H4 (cell line): Measurements from ENCODE around the gene GALC. TPM values are rescaled to one million over a fixed set of nuclear protein-coding genes. Genes with fewer than 3 reads are reported as not detected.

Experiments used
- DNase-seq: peaks from one replicate; pipeline ENCODE4 v3.0.0-alpha.2; 2015; ENCODE audit warnings: low spot score
- total RNA-seq: library from RNA; depleted of rRNA; stranded (reverse); fragments of >200 nt; shearing (Covaris generic); gene quantifications from 2 replicates; pipeline ENCODE4 v1.2.3, GENCODE V29; 2014

The GALC gene
- total RNA-seq, 1 experiment from 2014 or later, result not detected

DNA sequence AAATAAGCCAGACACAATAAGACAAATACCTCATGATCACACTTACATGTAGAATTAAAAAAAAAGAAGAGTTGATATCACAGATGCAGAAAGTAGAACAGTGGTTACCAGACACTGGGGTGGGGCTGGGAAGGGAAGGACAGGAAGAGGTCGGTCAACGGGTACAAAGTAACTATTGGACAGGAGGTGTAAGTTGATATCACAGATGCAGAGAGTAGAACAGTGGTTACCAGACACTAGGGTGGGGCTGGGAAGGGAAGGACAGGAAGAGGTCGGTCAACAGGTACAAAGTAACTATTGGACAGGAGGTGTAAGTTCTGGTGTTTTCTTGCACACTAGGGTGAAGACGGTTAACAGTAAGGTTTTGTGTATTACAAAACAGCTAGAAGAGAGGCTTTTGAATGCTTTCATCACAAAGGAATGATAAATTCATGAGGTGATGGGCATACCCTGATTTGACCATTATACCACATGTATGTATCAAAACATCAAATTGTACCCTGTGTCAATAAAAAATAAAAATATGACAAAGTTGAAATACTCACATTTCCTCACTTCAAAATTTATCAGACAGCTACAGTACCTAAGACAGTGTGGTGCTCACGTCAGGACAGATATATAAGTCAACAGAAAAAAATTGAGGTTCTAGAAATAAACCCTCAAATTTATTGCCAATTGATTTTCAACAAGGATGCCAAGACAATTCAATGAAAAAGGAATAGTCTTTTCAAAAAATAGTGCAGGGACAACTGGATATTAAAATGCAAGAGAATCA is 32.8 kb downstream of the GALC start:
- DNase-seq, result no peak

DNA sequence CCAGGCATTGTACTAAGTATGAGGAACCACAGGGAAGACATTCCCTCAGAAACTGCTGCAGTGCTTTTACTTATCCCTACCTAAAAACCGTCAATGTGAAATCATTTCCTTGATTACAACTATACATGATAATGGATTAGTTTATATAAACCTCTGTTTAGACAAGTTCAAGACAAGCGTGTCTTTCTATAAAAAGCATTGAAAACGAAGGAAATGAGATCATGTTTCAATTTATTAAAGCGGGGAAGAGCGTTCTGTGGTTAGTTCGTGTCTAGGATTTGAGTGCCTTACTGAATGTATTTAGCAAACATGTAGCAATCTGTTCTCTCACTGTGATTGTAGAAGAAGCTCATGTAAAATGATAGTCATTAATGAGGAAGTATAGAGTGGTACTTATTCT is 37.5 kb downstream of the GALC start:
- DNase-seq, result peak; percentile 34

DNA sequence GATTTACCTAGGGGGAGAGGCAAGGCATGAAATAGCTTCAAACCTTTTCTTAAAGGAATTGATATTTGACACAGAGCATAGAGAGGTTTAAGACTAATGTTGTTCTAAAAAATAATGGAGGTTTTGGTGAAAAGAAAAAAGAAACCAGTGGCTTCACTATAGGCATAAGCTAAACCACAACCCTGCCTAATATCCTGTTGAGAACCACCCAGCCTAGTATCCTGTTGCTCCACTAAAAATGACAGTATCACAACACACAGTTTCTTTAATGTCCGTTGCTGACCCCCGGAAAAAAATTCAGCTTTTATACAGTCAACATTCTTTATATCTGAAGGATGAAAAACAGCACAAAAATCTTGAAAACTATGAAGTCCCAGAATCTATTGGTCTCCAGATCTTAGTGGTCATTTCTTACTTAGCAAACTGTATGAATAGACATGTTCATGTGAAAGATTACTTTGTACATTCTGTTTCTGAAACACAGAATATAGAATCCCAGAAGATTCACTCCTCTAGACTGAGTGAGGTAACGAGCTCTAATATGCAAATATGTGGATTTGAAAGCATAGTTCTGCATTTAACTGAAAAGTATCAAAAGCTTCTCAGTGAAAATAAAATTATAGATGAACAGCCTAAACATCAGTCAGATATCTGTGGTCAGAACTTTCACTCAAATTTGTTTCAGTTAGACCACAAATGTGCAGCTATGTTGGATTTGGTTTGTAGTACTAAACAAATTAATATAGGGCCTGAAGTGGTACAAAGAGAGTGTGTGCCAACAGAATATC is 40.5 kb downstream of the GALC start:
- DNase-seq, result no peak

DNA sequence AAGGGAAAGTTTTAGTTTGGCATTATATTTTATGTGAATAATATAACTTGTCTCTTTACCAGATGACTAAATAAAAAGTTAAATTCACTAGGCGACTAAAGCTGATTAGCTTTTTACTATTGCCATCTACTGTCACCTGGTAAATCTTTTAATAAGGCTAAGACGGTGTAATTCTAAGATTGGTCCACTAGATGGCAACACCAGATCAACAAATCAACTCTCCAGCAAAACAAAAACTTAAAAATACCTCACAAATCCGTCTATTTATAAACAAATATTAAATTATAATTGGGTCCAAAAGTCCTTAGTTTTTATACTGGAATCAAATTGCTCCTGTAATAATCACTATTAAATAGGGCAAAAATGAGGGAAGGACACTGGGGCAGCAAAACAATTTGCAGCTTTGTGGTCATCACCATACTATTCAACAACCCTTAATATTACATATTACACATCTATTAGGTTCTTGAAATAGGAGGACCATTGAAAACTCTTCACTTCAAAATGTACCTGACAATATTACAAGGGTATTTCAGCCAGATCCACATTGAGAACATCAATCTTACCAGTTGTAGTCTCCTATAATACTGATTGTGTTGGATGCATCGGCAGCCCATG is 47.9 kb downstream of the GALC start:
- peak; percentile 23 for DNase-seq

DNA sequence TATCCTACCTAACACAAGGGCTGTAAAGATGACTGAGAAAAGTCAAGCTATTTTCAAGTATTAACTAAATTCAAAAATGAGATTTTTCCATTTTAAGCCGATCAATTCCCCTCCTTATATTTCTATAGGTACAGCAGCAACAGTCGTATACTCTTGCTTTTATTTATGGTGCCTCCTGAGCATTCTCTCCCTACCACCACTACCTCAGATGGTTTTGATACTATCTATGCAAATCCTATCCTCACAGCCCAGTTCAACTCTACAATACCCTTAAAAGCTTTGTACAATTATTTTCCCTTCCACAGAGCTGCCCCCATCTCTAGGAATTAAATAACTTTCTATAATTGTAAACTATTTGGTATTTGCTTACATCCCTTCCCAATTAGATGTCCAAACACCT is 52.1 kb downstream of the GALC start:
- DNase-seq, result no peak

DNA sequence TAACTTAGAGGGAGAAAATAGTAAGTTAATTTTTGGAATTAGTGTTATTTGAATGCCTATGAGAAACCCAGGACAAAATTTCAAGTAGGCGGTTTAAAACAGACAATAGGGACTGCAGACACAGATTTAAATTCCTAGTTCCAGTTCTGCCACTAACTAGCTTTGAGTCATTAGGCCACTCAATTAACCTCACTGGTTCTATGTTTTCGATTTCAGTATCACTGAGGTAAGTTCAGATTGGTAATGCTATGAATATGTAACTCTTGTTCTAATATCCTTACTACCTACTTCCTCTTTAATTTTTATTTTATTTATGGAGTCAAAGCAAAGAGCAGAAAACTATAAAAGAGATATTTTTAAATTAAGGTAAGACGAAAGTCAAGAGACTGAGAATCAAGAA is 52.6 kb downstream of the GALC start:
- no peak for DNase-seq

DNA sequence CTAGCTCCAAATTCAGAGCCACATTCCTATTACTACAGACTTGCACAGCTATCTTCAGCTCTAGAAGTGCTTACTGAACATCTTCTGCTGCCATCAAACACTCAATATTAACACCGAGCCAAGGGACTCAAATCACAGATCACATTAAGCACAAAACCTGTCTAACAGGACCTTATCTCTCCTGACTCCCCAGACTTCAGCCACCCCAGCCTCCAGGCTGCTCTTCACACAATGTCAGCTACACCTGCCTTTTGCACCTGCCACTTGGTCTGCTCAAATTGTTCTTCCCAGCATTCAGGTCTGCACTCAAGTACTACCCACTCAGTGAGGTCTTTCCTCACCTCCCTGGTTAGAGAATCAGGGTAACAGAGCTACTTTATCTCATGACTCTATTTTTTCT is 57.1 kb downstream of the GALC start:
- no peak for DNase-seq

DNA sequence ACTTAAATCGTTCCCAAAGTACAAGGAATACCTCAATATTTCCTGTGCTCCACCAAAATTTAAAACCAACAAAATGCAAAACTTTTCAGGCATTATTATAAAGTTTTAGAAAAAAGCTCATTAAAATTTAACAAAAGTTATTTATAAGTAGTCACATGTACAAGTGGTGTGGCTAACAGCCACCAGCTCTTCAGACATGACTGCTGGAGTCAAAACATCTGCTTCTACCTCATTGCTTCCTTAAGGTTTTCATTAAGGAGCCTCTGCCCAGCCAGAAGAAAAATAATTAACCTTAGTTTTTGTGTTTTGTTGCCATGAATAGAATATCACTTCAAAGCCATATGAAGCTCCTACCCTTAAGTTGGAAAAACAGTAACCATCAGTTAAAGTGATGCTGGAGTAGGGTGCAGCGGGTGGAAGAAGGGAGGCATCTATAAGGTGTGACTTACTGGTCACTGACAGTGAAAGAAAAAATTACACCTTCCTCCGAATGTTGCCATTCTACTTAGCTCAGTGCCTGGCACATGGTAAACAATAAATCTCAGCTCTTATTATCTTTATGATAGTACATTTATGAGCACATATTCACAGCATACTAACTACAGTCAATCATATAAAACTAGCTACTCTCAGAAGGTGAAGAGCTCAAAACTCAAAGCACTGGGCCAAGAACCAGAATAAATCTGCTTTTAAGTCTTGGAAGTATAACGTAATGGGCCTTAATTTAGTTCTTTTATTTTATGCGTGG is 57.7 kb downstream of the GALC start:
- no peak for DNase-seq

DNA sequence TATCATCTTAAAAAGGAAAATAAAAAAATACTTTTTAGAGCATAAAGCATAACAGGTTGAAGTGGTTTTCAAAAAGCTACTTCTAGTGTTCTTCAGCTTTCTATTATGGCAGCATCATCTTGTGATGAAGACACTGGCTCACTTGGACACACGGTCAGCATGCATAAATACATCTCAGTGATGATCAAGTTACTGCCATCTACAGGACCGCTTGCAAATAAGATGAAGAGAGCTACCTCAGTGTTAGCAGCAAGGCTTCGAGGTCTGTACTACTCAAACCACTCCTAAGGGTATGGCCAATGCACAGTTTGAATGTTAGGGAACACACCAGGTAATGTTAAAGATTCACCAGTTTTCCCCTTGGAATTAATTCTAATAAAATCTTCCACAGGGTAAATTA is 58.8 kb downstream of the GALC start:
- DNase-seq, result peak; percentile 8

DNA sequence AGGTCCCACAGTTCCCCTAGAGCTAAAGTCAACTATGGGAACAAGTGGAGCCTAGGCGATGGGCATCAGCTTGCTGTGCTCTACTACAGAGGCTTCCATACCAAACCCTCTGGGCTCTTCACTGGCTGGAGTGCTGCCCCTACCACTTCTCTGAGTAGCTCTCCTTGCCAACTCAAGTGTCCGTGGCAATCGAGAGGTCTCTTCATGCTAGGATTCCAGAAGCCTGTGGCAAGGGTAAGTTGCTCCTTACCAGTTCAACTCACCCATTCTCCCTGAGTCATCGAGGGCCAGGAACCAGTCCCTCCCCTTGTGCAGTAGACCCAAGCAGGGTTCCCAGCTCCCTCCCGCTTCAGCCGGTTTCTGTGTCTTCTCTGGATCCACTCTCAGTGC is 76.1 kb downstream of the GALC start:
- no peak for DNase-seq

DNA sequence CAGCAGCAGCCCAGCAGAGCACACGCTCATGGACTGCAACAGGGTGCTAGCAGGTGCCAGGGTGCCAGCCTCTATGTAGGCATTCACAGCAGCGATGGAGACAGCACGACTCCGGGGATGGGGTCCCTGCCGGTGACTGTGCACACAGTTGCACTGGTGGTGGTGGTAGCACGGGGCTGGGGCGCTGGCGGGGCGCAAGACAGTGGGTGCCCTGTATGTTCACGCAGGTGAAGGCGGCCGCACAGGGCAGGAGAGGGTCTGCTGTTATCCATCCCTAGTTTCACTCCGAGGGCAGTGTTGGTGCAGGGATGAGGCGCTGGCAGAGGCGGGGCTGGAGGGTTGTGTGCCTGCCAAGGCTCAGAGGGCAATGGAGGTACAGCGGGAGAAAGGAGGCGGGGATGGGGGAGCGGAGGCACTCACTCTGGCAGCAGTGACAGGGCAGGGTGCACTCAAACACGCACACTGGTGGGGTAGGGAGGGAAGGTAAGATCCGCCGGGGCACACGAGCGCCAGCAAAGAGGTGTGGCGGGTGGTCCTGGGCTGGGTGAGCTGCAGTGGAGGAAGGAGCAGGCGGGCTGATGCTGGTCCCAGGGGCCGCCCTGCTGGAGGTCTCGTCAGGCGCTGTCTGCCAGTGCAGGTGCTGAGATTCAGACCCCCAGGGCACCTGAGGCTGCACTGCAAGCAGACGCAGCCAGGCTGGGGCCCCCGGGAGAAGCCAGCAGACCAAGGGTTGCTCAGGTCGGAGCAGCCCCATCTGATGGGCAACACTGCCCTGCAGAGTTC is 76.7 kb downstream of the GALC start:
- DNase-seq, result no peak

DNA sequence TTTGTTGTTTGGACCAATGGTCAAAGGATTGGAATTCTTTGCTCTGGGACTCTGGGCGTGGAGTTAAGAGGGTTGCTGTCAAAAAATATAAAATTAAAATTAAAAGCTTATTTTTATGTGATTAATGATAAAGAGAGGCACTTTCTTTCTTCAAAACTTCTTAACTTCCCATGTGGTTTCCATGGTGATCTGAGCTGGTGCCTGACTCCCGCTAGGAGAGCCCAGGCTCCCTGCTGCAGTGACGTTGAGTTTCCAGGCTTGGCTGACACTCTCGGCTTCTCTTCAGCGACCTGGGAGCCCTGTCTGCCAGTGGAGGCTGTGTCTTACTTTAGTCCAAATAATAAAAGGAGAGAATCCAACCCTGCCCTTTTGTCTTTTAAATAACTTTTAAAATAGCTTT is 84.4 kb downstream of the GALC start:
- DNase-seq, result no peak

DNA sequence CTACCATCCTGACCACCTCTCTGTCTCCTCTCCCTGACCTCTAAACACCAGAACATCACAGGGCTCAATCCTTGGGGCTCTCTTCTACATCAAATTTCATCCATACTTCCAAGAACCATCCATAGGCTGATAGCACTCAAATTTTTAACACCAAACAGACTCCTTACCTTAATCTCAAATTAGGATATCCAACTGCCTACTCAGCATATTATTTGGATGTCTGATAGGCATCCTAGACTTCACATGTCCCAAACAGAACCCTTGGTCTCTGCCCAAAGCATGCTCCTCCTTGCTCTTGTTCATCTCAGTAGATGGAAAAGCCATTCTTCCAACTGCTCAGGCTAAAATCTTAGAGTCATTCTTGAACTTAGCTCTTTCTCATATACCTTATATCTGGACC is 91.3 kb downstream of the GALC start:
- no peak for DNase-seq

DNA sequence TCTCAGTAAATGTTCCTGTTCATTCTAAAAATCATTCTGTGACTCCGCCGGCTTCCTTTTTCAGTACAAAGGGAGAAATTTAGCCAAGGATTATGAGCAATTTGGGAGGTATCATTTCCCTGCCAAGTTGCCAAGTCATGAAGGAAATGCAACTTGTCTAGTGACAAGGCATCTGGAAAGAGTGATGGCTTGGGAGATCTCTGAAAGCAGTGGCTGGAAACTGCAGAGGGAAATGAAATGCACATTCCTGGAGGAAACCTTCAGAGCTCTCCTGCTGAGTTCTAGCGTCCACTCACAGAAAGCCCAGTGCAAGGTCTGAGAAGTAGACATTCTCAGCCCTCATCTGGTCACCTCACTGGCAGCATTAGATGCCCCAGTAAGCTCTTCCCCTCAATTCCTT is 91.7 kb downstream of the GALC start:
- DNase-seq, result no peak

DNA sequence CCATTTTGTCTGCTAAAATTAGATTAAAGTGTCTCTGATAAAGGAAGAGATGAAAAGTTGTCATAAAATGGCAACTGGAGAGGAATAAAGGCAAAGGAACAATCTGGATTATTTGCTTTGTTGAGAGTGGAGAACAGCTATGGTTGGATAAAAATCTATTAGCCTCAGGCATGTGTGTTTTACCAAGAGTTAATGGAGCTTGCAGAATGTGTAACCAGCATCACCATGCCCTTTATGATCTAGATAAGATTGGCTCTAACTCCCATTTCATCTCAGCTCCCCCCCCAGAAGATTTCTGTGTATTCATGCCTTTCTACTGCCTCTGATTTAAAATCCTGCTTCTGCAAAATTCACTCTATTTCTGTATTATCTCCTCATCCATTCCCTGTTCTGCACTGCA is 93.8 kb downstream of the GALC start:
- no peak for DNase-seq

DNA sequence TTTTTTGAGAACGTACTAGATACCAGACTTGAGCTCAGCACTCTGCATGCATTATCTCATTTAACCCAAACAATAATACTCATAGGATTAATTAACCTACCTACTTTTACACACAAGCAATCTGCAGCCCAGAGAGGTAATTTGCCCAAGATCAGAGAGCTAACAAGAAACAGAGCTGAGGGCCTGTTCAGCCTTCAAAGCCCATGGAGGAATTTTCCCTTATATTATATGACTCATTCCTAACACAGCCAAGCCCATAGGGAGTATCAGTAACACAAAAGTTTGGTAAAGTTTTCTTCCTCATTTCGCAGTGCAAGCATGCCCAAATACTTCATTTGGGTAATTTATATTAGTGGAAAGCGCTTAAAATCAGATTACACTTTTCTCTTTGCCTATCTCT is 94.7 kb downstream of the GALC start:
- DNase-seq, result no peak

DNA sequence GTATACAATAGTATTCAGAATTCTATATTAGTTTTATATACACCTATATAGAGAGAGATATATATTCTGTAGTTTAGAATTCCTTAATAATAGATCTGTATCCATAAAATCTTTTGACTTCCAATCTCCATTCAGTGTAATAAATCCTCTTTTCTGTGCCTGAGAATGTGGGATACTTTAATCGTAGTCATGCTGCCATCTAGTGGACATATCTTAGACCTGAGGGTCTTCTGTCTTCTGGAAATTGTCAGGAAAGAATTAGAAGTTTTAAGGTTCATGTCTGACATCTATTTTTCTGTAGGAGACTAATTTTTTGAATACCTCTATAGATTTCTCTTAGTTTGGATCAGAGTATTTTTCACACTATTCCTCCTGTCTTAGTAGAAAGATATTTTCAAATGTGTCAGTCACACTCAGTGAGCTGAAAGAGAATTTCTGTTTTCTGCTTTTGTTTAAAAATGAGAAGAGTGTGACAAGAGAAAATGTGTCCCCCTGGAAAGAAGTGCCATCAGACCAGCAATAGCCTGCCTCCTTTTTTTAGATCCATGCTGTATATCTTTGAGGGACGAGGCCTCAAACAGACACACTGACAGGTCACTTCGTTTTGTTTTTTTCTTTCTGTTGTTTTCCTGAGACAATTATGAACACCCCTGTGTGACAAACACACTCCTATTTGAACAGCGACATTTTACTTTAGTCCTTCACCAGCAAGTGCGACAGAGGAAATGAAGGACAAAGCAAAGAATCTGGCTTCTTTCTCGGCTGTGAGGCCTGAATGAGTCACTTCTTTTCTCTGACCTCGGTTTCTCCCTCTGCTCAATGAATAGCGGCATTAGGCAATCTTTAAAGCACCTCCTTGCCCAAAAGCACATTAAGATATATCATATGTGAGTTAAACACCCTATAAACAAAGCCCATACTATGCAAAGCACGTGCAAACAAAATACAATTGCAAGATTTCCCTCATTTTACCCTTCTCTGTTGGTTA is 96.3 kb downstream of the GALC start:
- peak; percentile 45 for DNase-seq

DNA sequence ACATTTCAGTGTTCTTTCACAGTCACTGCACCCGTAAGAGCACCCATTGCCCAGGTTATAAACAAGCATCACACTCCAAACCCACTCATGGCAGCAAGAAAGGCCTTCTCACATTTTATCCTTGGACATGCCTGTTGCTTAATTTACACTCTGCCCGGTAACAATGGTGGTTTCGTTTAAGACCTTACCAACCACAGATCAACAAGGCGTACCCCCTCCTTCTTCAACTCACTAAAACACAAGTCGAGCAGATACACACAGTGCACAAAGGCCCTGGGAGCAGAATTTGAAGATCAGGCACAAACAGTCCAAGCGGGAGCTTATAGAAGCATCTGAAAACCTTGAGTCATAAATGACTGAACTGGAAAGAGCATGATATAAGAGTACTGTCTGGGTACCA is 98.1 kb downstream of the GALC start:
- no peak for DNase-seq

DNA sequence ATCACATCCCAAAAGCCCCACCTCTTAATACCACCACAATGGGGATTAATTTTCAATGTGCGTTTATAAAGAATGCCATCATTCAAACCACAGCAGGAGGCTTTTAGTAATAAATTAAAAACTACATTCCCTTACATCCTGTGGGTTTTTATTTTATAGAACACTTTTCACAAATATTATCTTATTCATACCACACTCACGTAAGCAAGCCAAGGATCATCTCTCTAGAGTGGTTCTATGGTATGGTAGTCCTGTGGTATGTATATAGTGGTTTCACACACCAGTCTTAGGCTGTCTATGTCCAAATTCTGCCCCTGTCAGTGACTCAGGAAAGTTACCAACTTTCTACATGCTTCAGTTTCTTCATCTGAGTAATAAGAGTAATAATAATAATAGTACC is 100.2 kb downstream of the GALC start:
- DNase-seq, result no peak
